NB4 (cell line): Measurements from ENCODE around the gene GNA12.

Experiments used
- MAX ChIP-seq: IDR thresholded peaks from 2 replicates; pipeline ENCODE4 v1.6.1; 2011; ENCODE audit warnings: low read depth, low read length
- MYC ChIP-seq: IDR thresholded peaks from 2 replicates; pipeline ENCODE4 v1.6.1; 2011; ENCODE audit warnings: low read depth, low read length
- POLR2A ChIP-seq: IDR thresholded peaks from 2 replicates; pipeline ENCODE4 v1.6.1; 2011; ENCODE audit warnings: mild to moderate bottlenecking; ENCODE audit not compliant: insufficient read length; ENCODE audit errors: extremely low read depth

- TF ChIP-seq MAX (no peak), POLR2A (no peak), MYC (no peak)
Measured at GRCh38 chr7:2834748-2835441, 9.2 kb downstream of the GNA12 start.
